H9 (cell line): ENCODE measurements around the gene L3MBTL4. TPM values are rescaled to one million over a fixed set of nuclear protein-coding genes. Genes with fewer than 3 reads are reported as not detected.

Experiments used
- DNase-seq: peaks from one replicate; pipeline ENCODE4 v3.0.0-alpha.2; 2017
- H2AFZ ChIP-seq: one replicate; pipeline ENCODE4 v1.6.1; 2013; ENCODE audit warnings: mild to moderate bottlenecking, low read length, control low read depth, moderate library complexity
- H2AK5ac ChIP-seq: 2 replicates; pipeline ENCODE4 v1.6.1; 2013; ENCODE audit warnings: low read length, control low read depth, mixed read lengths; ENCODE audit not compliant: insufficient read length
- H2BK120ac ChIP-seq: one replicate; pipeline ENCODE4 v1.6.1; 2013; ENCODE audit warnings: low read depth, mild to moderate bottlenecking, low read length, control low read depth, inconsistent platforms; ENCODE audit not compliant: poor library complexity, severe bottlenecking
- H2BK12ac ChIP-seq: 2 replicates; pipeline ENCODE4 v1.6.1; 2013; ENCODE audit warnings: low read length, control low read depth, mixed read lengths, low read depth; ENCODE audit not compliant: insufficient read length
- H2BK15ac ChIP-seq: 2 replicates; pipeline ENCODE4 v1.6.1; 2013; ENCODE audit warnings: low read depth, low read length, control low read depth
- H2BK20ac ChIP-seq: one replicate; pipeline ENCODE4 v1.6.1; 2013; ENCODE audit warnings: low read depth, mild to moderate bottlenecking, low read length, control low read depth, inconsistent platforms; ENCODE audit not compliant: poor library complexity, severe bottlenecking
- H2BK5ac ChIP-seq: 2 replicates; pipeline ENCODE4 v1.6.1; 2013; ENCODE audit warnings: low read length, control low read depth, mixed read lengths; ENCODE audit not compliant: insufficient read length
- H3K14ac ChIP-seq: 2 replicates; pipeline ENCODE4 v1.6.1; 2013; ENCODE audit warnings: low read length, control low read depth; ENCODE audit not compliant: insufficient read depth
- H3K18ac ChIP-seq: 2 replicates; pipeline ENCODE4 v1.6.1; 2013; ENCODE audit warnings: low read depth, mild to moderate bottlenecking, mixed read lengths, low read length, control low read depth; ENCODE audit not compliant: insufficient read length
- H3K23ac ChIP-seq: 2 replicates; pipeline ENCODE4 v1.6.1; 2013; ENCODE audit warnings: low read length, control low read depth, mixed read lengths, low read depth; ENCODE audit not compliant: insufficient read length
- H3K23me2 ChIP-seq: 2 replicates; pipeline ENCODE4 v1.6.1; 2013; ENCODE audit warnings: low read depth, mild to moderate bottlenecking, mixed read lengths, low read length, control low read depth; ENCODE audit not compliant: insufficient read length, poor library complexity, severe bottlenecking
- H3K27ac ChIP-seq: 2 replicates; pipeline ENCODE4 v1.5.1; 2013; ENCODE audit warnings: low read length, control low read depth, mixed read lengths, low read depth; ENCODE audit not compliant: insufficient read length
- H3K27me3 ChIP-seq: 2 replicates; pipeline ENCODE4 v1.6.1; 2013; ENCODE audit warnings: low read length, control low read depth, inconsistent platforms; ENCODE audit not compliant: insufficient read depth
- H3K4ac ChIP-seq: 2 replicates; pipeline ENCODE4 v1.6.1; 2013; ENCODE audit warnings: low read depth, mild to moderate bottlenecking, control low read depth, inconsistent platforms, low read length, moderate library complexity
- H3K4me1 ChIP-seq: 2 replicates; pipeline ENCODE4 v1.6.1; 2013; ENCODE audit warnings: low read length, control low read depth, inconsistent platforms; ENCODE audit not compliant: insufficient read depth
- H3K4me2 ChIP-seq: 2 replicates; pipeline ENCODE4 v1.6.1; 2013; ENCODE audit warnings: low read length, control low read depth, mixed read lengths; ENCODE audit not compliant: insufficient read length, insufficient read depth
- H3K56ac ChIP-seq: 2 replicates; pipeline ENCODE4 v1.6.1; 2013; ENCODE audit warnings: low read depth, mild to moderate bottlenecking, mixed read lengths, low read length, control low read depth; ENCODE audit not compliant: insufficient read length
- H3K79me1 ChIP-seq: 2 replicates; pipeline ENCODE4 v1.6.1; 2013; ENCODE audit warnings: low read depth, mild to moderate bottlenecking, moderate library complexity, low read length, control low read depth, inconsistent platforms; ENCODE audit not compliant: insufficient read depth, poor library complexity, severe bottlenecking
- H3K79me2 ChIP-seq: 2 replicates; pipeline ENCODE4 v1.6.1; 2013; ENCODE audit warnings: low read length, control low read depth, inconsistent platforms; ENCODE audit not compliant: insufficient read depth
- H3K9ac ChIP-seq: 2 replicates; pipeline ENCODE4 v1.6.1; 2013; ENCODE audit warnings: low read length, control low read depth, mixed read lengths; ENCODE audit not compliant: insufficient read length; ENCODE audit errors: extremely low read depth
- H3K9me3 ChIP-seq: one replicate; pipeline ENCODE4 v1.6.1; 2013; ENCODE audit warnings: low read depth, low read length, inconsistent platforms; ENCODE audit not compliant: control insufficient read depth
- H3T11ph ChIP-seq: one replicate; pipeline ENCODE4 v1.6.1; 2013; ENCODE audit warnings: mild to moderate bottlenecking, low read length, control low read depth, inconsistent platforms
- H4K20me1 ChIP-seq: one replicate; pipeline ENCODE4 v1.6.1; 2013; ENCODE audit not compliant: control insufficient read depth, insufficient read length, insufficient read depth
- H4K5ac ChIP-seq: 2 replicates; pipeline ENCODE4 v1.6.1; 2013; ENCODE audit warnings: low read depth, mild to moderate bottlenecking, mixed read lengths, low read length, control low read depth; ENCODE audit not compliant: insufficient read length
- H4K8ac ChIP-seq: replicated peaks from 2 replicates; pipeline ENCODE4 v1.6.1; 2013; ENCODE audit warnings: low read length, control low read depth, mixed read lengths, low read depth; ENCODE audit not compliant: insufficient read length
- H4K91ac ChIP-seq: 2 replicates; pipeline ENCODE4 v1.6.1; 2013; ENCODE audit warnings: low read depth, mild to moderate bottlenecking, moderate library complexity, mixed read lengths, low read length, control low read depth; ENCODE audit not compliant: insufficient read length
- H3K27ac Mint-ChIP-seq, 3 experiments: 2 replicates in 2 of 3; 3 replicates in 1 of 3; pipeline ENCODE4 v1.8.0; 2020 to 2021; ENCODE audit warnings: mixed read lengths in 3 of 3, mild to moderate bottlenecking in 1 of 3, moderate library complexity in 1 of 3
- H3K27me3 Mint-ChIP-seq: 2 replicates; pipeline ENCODE4 v1.8.0; 2021; ENCODE audit warnings: low read depth, mild to moderate bottlenecking, moderate library complexity, mixed read lengths
- H3K36me3 Mint-ChIP-seq, 3 experiments: 2 replicates in 2 of 3; 3 replicates in 1 of 3; pipeline ENCODE4 v1.8.0; 2020 to 2021; ENCODE audit warnings: low read depth in 3 of 3, mixed read lengths in 3 of 3; ENCODE audit not compliant: insufficient read depth in 1 of 3
- H3K4me1 Mint-ChIP-seq, 2 experiments: 2 replicates each; pipeline ENCODE4 v1.8.0; 2020; ENCODE audit warnings: mixed read lengths in 2 of 2
- H3K4me3 Mint-ChIP-seq, 2 experiments: 2 replicates in 1 of 2; 3 replicates in 1 of 2; pipeline ENCODE4 v1.8.0; 2020 to 2021; ENCODE audit warnings: mild to moderate bottlenecking in 2 of 2, mixed read lengths in 2 of 2, moderate library complexity in 1 of 2
- H3K9me3 Mint-ChIP-seq, 2 experiments: 2 replicates in 1 of 2; 3 replicates in 1 of 2; pipeline ENCODE4 v1.8.0; 2020; ENCODE audit warnings: mild to moderate bottlenecking in 2 of 2, mixed read lengths in 2 of 2, moderate library complexity in 1 of 2
- CTCF ChIP-seq: fragments of 200-600 bp; sonication (generic); conservative IDR thresholded peaks from 3 replicates; pipeline ENCODE4 v1.8.0; 2021; ENCODE audit warnings: antibody characterized with exemption, mild to moderate bottlenecking
- WGBS: extraction: QIAGEN DNeasy Blood & Tissue Kit; methylation state at CpG from one replicate; pipeline ENCODE4 v1.1.7; 2013; ENCODE audit warnings: missing lambda C conversion rate, low lambda C conversion rate, mixed read lengths; ENCODE audit not compliant: insufficient read length; ENCODE audit errors: extremely low coverage; 5-methylcytosine and 5-hydroxymethylcytosine counted together
- total RNA-seq: library from RNA; stranded (reverse); gene quantifications from 2 replicates; pipeline ENCODE4 v1.2.1, GENCODE V29; 2021

L3MBTL4 gene
- total RNA-seq, 1 experiment from 2014 or later: 1.9 TPM

- Mint-ChIP-seq H3K4me1 (peaks cover 7 to 9% of the 10 kb centered on the region in 2 experiments), H3K27me3 (peaks cover 41% of the 10 kb centered on the region), H3K27ac (no peak overlapping the region), H3K4me3 (peak overlapping the region; percentile 70 to 81), H3K36me3 (no peaks in the 10 kb centered on the region; a peak in 1 of 7 replicates), H3K9me3 (peaks cover 0 to 2% of the 10 kb centered on the region in 2 experiments; a peak in 1 of 5 replicates)
- peaks cover 2% of the 10 kb centered on the region; the same call in 1 of the 2 replicates for H3K4me1 ChIP-seq
- TF ChIP-seq CTCF: peak; percentile 27; the same call in 1 of the 3 replicates
- peaks cover 8% of the 10 kb centered on the region for H3K23me2 ChIP-seq
- H3K79me2 ChIP-seq: no peaks in the 10 kb centered on the region
- no peak overlapping the region for H3K4ac ChIP-seq
- H3K9ac ChIP-seq: no peak overlapping the region
- no peaks in the 10 kb centered on the region for H3K9me3 ChIP-seq
- H3T11ph ChIP-seq: no peak overlapping the region
- H3K27ac ChIP-seq: no peak overlapping the region
- peaks cover 3% of the 10 kb centered on the region; the same call in 1 of the 2 replicates for H3K27me3 ChIP-seq
- H2BK20ac ChIP-seq: no peak overlapping the region
- H2BK15ac ChIP-seq: no peak overlapping the region
- H4K8ac ChIP-seq: no peak overlapping the region
- H2BK12ac ChIP-seq: no peak overlapping the region
- H2AFZ ChIP-seq: no peak overlapping the region
- no CpG with 5 or more reads among the region's 68 CpGs for WGBS
- H2BK5ac ChIP-seq: no peak overlapping the region
- no peak overlapping the region for H4K5ac ChIP-seq
- H3K18ac ChIP-seq: no peak overlapping the region
- H3K23ac ChIP-seq: no peak overlapping the region
- no peak overlapping the region for H4K91ac ChIP-seq
- H2BK120ac ChIP-seq: no peak overlapping the region
- H3K56ac ChIP-seq: no peak overlapping the region
- no peak overlapping the region for H2AK5ac ChIP-seq
- peak overlapping the region; percentile 58 for H3K4me2 ChIP-seq
- DNase-seq: peak; percentile 42
- peak overlapping the region; percentile 2; the same call in 1 of the 2 replicates for H3K14ac ChIP-seq
- no peaks in the 10 kb centered on the region for H4K20me1 ChIP-seq
- H3K79me1 ChIP-seq: no peaks in the 10 kb centered on the region
Measured at GRCh38 chr18:6414118-6414722, 491 bp downstream of the L3MBTL4 start.
